Fibroblast of lung (primary cell): ENCODE data around the gene BCL7A. TPM values are rescaled to one million over a fixed set of nuclear protein-coding genes. Genes with fewer than 3 reads are reported as not detected.

Experiments
- DNase-seq, 2 donors: peaks; one replicate each; pipeline versions ENCODE4 v3.0.0 to v3.0.0-alpha.2; 2010; ENCODE audit warnings: low read depth in 2 of 2
- H2AFZ ChIP-seq: 2 replicates; pipeline ENCODE4 v1.5.1; 2012; ENCODE audit warnings: low read length, control low read depth, inconsistent platforms
- H3K27ac ChIP-seq: 2 replicates; pipeline ENCODE4 v1.5.1; 2011; ENCODE audit warnings: low read length, control low read depth; ENCODE audit not compliant: insufficient read depth
- H3K27me3 ChIP-seq: 2 replicates; pipeline ENCODE4 v1.5.1; 2011; ENCODE audit warnings: mild to moderate bottlenecking, low read length; ENCODE audit not compliant: control insufficient read depth, insufficient read depth
- H3K36me3 ChIP-seq: 2 replicates; pipeline ENCODE4 v1.5.1; 2011; ENCODE audit warnings: low read length; ENCODE audit not compliant: control insufficient read depth, insufficient read depth
- H3K4me1 ChIP-seq: 2 replicates; pipeline ENCODE4 v1.5.1; 2011; ENCODE audit warnings: low read length; ENCODE audit not compliant: control insufficient read depth, insufficient read depth; ENCODE audit errors: extremely low read depth
- H3K4me2 ChIP-seq: 2 replicates; pipeline ENCODE4 v1.5.1; 2011; ENCODE audit warnings: low read length, control low read depth; ENCODE audit not compliant: insufficient read depth; ENCODE audit errors: extremely low read depth
- H3K4me3 ChIP-seq, 4 experiments: fragments of 200-600 bp in 1 of 4; sonication (generic) in 1 of 4; replicated peaks in 1 of 4; 2 replicates each; pipeline ENCODE4 v1.5.1; 2011 to 2016; ENCODE audit warnings: low read length in 4 of 4, low read depth in 3 of 4, mild to moderate bottlenecking in 3 of 4, control low read depth in 2 of 4, inconsistent platforms in 1 of 4, mixed read lengths in 1 of 4; ENCODE audit not compliant: insufficient read depth in 1 of 4; ENCODE audit errors: control extremely low read depth in 1 of 4
- H3K79me2 ChIP-seq: 2 replicates; pipeline ENCODE4 v1.5.1; 2012; ENCODE audit warnings: mild to moderate bottlenecking, low read length, inconsistent platforms; ENCODE audit not compliant: control insufficient read depth, insufficient read depth
- H3K9ac ChIP-seq: 2 replicates; pipeline ENCODE4 v1.5.1; 2011; ENCODE audit warnings: mild to moderate bottlenecking, low read length, control low read depth; ENCODE audit not compliant: insufficient read depth
- H3K9me3 ChIP-seq: 2 replicates; pipeline ENCODE4 v1.5.1; 2012; ENCODE audit warnings: low read depth, low read length; ENCODE audit not compliant: control insufficient read depth, insufficient read depth
- H4K20me1 ChIP-seq: 2 replicates; pipeline ENCODE4 v1.5.1; 2011; ENCODE audit warnings: low read length; ENCODE audit not compliant: control insufficient read depth, insufficient read depth; ENCODE audit errors: extremely low read depth
- EZH2 ChIP-seq: IDR thresholded peaks from 2 replicates; pipeline ENCODE4 v1.5.1; 2012; ENCODE audit warnings: low read length, control low read depth, mild to moderate bottlenecking; ENCODE audit errors: missing control alignments
- polyA plus RNA-seq, 2 donors: library from polyadenylated mRNA; depleted of rRNA in 1 of 2; stranded (reverse) in 1 of 2; unstranded in 1 of 2; fragments of >200 nt; gene quantifications; 2 replicates each; pipeline ENCODE4 v1.2.1, GENCODE V29; 2011 to 2012; ENCODE audit warnings: missing spikeins in 1 of 2
- total RNA-seq: library from RNA; depleted of rRNA; stranded (reverse); fragments of >200 nt; gene quantifications from 2 replicates; pipeline ENCODE4 v1.2.1, GENCODE V29; 2014
- TF ChIP-seq, protein P1 (sequence below), 2 donors: IDR thresholded peaks in 1 of 2; conservative IDR thresholded peaks in 1 of 2; 1 replicate in 1 of 2; 2 replicates in 1 of 2; pipeline ENCODE4 v1.5.1; 2011 to 2012; ENCODE audit warnings: low read length in 2 of 2, control low read depth in 1 of 2, inconsistent platforms in 1 of 2, low read depth in 1 of 2, mild to moderate bottlenecking in 1 of 2

Gene BCL7A
- total and polyA plus RNA-seq, 2 donors (not counting 1 experiment from before 2014, with no cell fraction given), result 3.8 to 7.4 TPM

DNA sequence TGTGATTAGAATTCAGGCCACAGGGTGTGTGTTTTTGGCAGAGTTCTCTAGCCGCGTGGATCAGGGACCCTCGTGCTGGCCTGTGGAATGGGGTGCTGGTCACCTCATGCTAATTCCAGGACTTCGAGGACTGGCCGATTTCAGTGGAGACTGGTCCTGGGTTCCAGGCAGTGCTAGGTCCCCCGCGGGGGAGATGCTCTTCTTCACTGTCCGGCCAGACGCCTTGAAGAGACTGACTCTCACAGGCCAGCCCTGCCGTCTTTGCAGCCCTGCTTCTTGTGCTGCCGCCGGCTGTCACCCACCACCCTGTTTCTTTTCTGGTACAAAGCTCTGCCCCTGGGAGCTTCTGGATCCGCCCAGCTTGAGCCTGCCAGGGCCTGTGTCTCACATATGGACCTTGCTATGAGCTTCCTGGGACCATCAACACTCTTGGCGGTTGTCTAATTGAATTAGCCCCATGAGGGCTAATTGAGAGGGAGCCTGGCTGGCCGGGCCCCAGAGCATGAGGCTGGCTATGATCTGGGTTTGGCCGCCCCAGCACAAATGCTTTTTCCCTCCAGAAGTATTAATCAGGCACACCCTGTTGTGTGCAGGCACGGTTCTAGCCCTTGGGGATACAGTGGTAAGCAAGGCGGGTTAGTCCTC, 65.1 kb downstream of the BCL7A start:
- Histone ChIP-seq H3K9me3 (no peaks in the 10 kb centered on the region), H3K27me3 (no peaks in the 10 kb centered on the region), H3K4me1 (peaks cover 26% of the 10 kb centered on the region), H3K4me2 (no peak overlapping the region), H3K27ac (no peak overlapping the region), H3K9ac (no peak overlapping the region), H3K4me3 (no peak overlapping the region), H2AFZ (no peak overlapping the region), H4K20me1 (no peaks in the 10 kb centered on the region), H3K36me3 (peaks cover 7% of the 10 kb centered on the region), H3K79me2 (peaks cover 50% of the 10 kb centered on the region)
- TF ChIP-seq, protein P1, sequence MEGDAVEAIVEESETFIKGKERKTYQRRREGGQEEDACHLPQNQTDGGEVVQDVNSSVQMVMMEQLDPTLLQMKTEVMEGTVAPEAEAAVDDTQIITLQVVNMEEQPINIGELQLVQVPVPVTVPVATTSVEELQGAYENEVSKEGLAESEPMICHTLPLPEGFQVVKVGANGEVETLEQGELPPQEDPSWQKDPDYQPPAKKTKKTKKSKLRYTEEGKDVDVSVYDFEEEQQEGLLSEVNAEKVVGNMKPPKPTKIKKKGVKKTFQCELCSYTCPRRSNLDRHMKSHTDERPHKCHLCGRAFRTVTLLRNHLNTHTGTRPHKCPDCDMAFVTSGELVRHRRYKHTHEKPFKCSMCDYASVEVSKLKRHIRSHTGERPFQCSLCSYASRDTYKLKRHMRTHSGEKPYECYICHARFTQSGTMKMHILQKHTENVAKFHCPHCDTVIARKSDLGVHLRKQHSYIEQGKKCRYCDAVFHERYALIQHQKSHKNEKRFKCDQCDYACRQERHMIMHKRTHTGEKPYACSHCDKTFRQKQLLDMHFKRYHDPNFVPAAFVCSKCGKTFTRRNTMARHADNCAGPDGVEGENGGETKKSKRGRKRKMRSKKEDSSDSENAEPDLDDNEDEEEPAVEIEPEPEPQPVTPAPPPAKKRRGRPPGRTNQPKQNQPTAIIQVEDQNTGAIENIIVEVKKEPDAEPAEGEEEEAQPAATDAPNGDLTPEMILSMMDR (conservative IDR thresholded peaks at IDR 0.05 in 1 of 2, IDR thresholded peaks at IDR 0.05 in 1 of 2; ENCODE audit: low read depth in 1 of 2, low read length in 2 of 2), result no peak
- TF ChIP-seq EZH2, result no peak
- no peak for DNase-seq

GRCh38 chr12:122087431-122088178, 65.9 kb downstream of the BCL7A start:
- no peak for DNase-seq
- Histone ChIP-seq H3K36me3 (peaks cover 7% of the 10 kb centered on the region), H3K27me3 (no peaks in the 10 kb centered on the region), H3K4me3 (no peak overlapping the region), H3K4me2 (peak overlapping the region; percentile 26), H3K9ac (no peak overlapping the region), H4K20me1 (no peaks in the 10 kb centered on the region), H3K79me2 (peaks cover 49% of the 10 kb centered on the region), H3K9me3 (no peaks in the 10 kb centered on the region), H3K27ac (no peak overlapping the region), H2AFZ (no peak overlapping the region), H3K4me1 (peaks cover 23% of the 10 kb centered on the region)
- TF ChIP-seq EZH2, result no peak
- TF ChIP-seq, protein P1 (conservative IDR thresholded peaks at IDR 0.05 in 1 of 2, IDR thresholded peaks at IDR 0.05 in 1 of 2; ENCODE audit: low read depth in 1 of 2, low read length in 2 of 2), result no peak

- Histone ChIP-seq H3K79me2 (peaks cover 51% of the 10 kb centered on the region), H2AFZ (no peak overlapping the region), H3K4me1 (peaks cover 23% of the 10 kb centered on the region), H3K9me3 (no peaks in the 10 kb centered on the region), H3K4me3 (no peak overlapping the region), H3K27me3 (no peaks in the 10 kb centered on the region), H3K9ac (no peak overlapping the region), H3K4me2 (peak overlapping the region; percentile 26), H3K27ac (no peak overlapping the region), H3K36me3 (peaks cover 7% of the 10 kb centered on the region), H4K20me1 (no peaks in the 10 kb centered on the region)
- no peak for DNase-seq
- TF ChIP-seq, protein P1 (conservative IDR thresholded peaks at IDR 0.05 in 1 of 2, IDR thresholded peaks at IDR 0.05 in 1 of 2; ENCODE audit: low read depth in 1 of 2, low read length in 2 of 2), result no peak
- TF ChIP-seq EZH2, result no peak
Measured at GRCh38 chr12:122088179-122088810, 66.6 kb downstream of the BCL7A start.
